ENCODE measurements around the gene AIPL1. TPM values are rescaled to one million over a fixed set of nuclear protein-coding genes. Genes with fewer than 3 reads are reported as not detected.

AIPL1 gene
- total and polyA plus RNA-seq, 9 donors, result 0.05 TPM; not detected in 8

DNA sequence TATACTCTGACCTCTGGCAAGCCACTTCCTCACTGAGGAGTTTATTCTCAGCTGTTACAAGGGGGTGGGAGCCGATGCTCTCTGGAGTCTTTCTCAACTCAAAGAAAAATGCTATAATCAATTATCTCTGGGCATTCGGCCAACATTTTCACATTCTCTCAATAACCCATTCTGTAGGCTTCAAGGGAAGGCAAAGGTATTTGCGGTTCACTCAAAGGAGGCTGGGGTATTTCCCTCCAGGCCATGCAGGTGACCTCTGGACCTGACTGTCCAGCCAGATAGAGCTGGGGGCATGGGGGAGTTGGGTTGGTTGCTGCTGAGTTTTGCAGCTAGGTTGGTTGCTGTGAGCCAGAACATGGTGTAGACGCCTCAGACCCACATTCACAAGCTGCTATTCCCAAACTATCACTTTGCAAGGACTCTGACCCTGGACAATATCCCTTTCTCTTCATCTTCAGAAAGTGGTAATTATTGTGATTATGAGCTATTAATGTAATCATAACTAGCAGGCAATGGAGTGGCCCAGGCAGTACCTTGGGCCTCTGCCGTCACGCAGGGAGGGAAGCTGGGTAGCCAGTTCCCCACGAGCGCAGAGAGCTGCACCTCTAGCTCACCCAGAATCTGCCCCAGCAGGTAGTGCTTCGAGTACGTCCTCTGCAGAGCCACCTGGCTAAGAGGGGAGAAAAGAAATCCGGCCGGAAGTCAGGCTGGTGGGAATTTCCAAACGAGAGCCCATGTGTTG, 42.1 kb downstream of the AIPL1 start:
- H3K27me3 ChIP-seq (ENCODE audit: control insufficient read depth, insufficient read depth, low read length), result peaks cover 5% of the 10 kb centered on the region
- no peaks in the 10 kb centered on the region for H3K4me1 ChIP-seq (ENCODE audit: control insufficient read depth, insufficient read depth, low read length)
- no peak overlapping the region for H3K4me3 ChIP-seq (ENCODE audit: low read length)
- H3K9me3 ChIP-seq (replicated peaks; ENCODE audit: control insufficient read depth, low read depth, low read length), result no peaks in the 10 kb centered on the region
- 53% methylated on average over 7 of the region's 13 CpGs for WGBS (ENCODE audit: insufficient coverage)
- H3K27ac ChIP-seq (ENCODE audit: low read length), result no peak overlapping the region
- no peaks in the 10 kb centered on the region for H3K36me3 ChIP-seq (ENCODE audit: control insufficient read depth, insufficient read depth, low read length)
- no peak for DNase-seq

- peaks cover 2% of the 10 kb centered on the region for H3K27me3 ChIP-seq (ENCODE audit: control insufficient read depth, insufficient read depth, low read length)
- no peak overlapping the region for H3K4me3 ChIP-seq (ENCODE audit: low read length)
- no peaks in the 10 kb centered on the region for H3K9me3 ChIP-seq (replicated peaks; ENCODE audit: control insufficient read depth, low read depth, low read length)
- no peaks in the 10 kb centered on the region for H3K36me3 ChIP-seq (ENCODE audit: control insufficient read depth, insufficient read depth, low read length)
- WGBS (ENCODE audit: insufficient coverage), result 86% methylated on average over 11 of the region's 11 CpGs
- no peak for DNase-seq
- H3K4me1 ChIP-seq (ENCODE audit: control insufficient read depth, insufficient read depth, low read length), result no peaks in the 10 kb centered on the region
- H3K27ac ChIP-seq (ENCODE audit: low read length), result no peak overlapping the region
Observed at GRCh38 chr17:6388416-6388815, 46.5 kb downstream of the AIPL1 start.

GRCh38 chr17:6387858-6388257, 47.1 kb downstream of the AIPL1 start:
- Histone ChIP-seq H3K27ac (ENCODE audit: low read length) (no peak overlapping the region), H3K4me3 (ENCODE audit: low read length) (no peak overlapping the region), H3K36me3 (ENCODE audit: control insufficient read depth, insufficient read depth, low read length) (no peaks in the 10 kb centered on the region), H3K27me3 (ENCODE audit: control insufficient read depth, insufficient read depth, low read length) (no peaks in the 10 kb centered on the region), H3K9me3 (replicated peaks; ENCODE audit: control insufficient read depth, low read depth, low read length) (no peaks in the 10 kb centered on the region), H3K4me1 (ENCODE audit: control insufficient read depth, insufficient read depth, low read length) (no peaks in the 10 kb centered on the region)
- WGBS (ENCODE audit: insufficient coverage), result 57% methylated on average over 8 of the region's 8 CpGs
- no peak for DNase-seq

GRCh38 chr17:6387442-6387841, 47.5 kb downstream of the AIPL1 start:
- Histone ChIP-seq H3K4me1 (ENCODE audit: control insufficient read depth, insufficient read depth, low read length) (no peaks in the 10 kb centered on the region), H3K36me3 (ENCODE audit: control insufficient read depth, insufficient read depth, low read length) (no peaks in the 10 kb centered on the region), H3K27me3 (ENCODE audit: control insufficient read depth, insufficient read depth, low read length) (no peaks in the 10 kb centered on the region), H3K27ac (ENCODE audit: low read length) (no peak overlapping the region), H3K4me3 (ENCODE audit: low read length) (no peak overlapping the region), H3K9me3 (replicated peaks; ENCODE audit: control insufficient read depth, low read depth, low read length) (no peaks in the 10 kb centered on the region)
- DNase-seq, result no peak
- 88% methylated on average over 4 of the region's 4 CpGs for WGBS (ENCODE audit: insufficient coverage)

DNA sequence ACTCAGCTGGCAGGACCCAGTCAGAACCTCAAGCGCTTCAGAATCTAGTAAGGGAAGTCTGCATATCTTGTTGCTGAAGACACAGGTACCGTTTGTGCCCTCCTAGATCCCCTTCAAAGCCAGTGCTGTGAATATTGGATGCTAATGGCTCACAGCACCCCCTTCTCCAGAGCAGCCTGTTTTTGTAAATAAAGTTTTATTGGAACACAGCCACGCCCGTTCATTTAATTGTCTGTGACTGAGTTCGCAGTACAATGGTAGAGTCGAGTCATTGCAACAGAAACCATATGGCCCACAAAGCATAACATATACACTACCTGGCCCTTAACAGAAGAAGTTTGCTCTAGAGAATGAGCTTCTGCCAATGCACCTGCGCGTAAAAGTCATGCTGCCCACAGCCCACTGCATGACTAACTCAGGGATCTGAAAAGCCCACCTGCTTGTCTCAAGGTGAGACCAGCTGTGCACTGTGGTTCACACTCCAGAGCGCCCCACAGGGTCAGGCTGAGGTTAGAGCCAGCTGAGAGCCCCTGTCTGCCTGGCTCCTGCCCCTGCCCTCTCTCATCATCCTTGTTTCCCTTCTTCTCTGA, 48.8 kb downstream of the AIPL1 start:
- Histone ChIP-seq H3K36me3 (ENCODE audit: control insufficient read depth, insufficient read depth, low read length) (no peaks in the 10 kb centered on the region), H3K4me3 (ENCODE audit: low read length) (no peak overlapping the region), H3K4me1 (ENCODE audit: control insufficient read depth, insufficient read depth, low read length) (no peaks in the 10 kb centered on the region), H3K9me3 (replicated peaks; ENCODE audit: control insufficient read depth, low read depth, low read length) (no peaks in the 10 kb centered on the region), H3K27ac (ENCODE audit: low read length) (no peak overlapping the region), H3K27me3 (ENCODE audit: control insufficient read depth, insufficient read depth, low read length) (no peaks in the 10 kb centered on the region)
- 87% methylated on average over 3 of the region's 9 CpGs for WGBS (ENCODE audit: insufficient coverage)
- no peak for DNase-seq

DNA sequence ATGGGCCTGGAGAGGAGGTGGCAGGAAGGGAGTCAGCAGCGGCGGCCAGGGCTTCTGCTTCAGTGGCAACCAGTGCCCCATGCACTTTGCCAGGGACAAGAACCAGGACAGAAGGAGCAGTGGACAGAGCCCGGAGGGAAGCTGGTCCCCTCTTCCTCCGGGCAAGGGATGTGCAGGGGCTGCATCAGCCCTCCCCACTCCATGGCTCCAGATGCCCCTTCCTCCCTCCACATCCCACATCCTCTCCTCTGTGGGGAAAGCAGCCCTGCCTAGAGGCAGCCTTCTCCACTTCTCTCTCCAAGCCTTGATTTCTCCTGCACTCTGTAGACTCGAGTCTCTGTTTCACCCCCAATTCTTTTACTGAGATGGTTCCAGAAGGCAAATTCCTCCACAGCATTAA, 50.4 kb downstream of the AIPL1 start:
- DNase-seq, result no peak
- H3K4me1 ChIP-seq (ENCODE audit: control insufficient read depth, insufficient read depth, low read length), result no peaks in the 10 kb centered on the region
- H3K27ac ChIP-seq (ENCODE audit: low read length), result no peak overlapping the region
- no peaks in the 10 kb centered on the region for H3K27me3 ChIP-seq (ENCODE audit: control insufficient read depth, insufficient read depth, low read length)
- no peaks in the 10 kb centered on the region for H3K36me3 ChIP-seq (ENCODE audit: control insufficient read depth, insufficient read depth, low read length)
- no peaks in the 10 kb centered on the region for H3K9me3 ChIP-seq (replicated peaks; ENCODE audit: control insufficient read depth, low read depth, low read length)
- WGBS (ENCODE audit: insufficient coverage), result 83% methylated on average over 4 of the region's 5 CpGs
- no peak overlapping the region for H3K4me3 ChIP-seq (ENCODE audit: low read length)

GRCh38 chr17:6381526-6382465, 53.1 kb downstream of the AIPL1 start:
- Histone ChIP-seq H3K36me3 (ENCODE audit: control insufficient read depth, insufficient read depth, low read length) (no peaks in the 10 kb centered on the region), H3K9me3 (replicated peaks; ENCODE audit: control insufficient read depth, low read depth, low read length) (no peaks in the 10 kb centered on the region), H3K27ac (ENCODE audit: low read length) (no peak overlapping the region), H3K4me3 (ENCODE audit: low read length) (no peak overlapping the region), H3K27me3 (ENCODE audit: control insufficient read depth, insufficient read depth, low read length) (no peaks in the 10 kb centered on the region), H3K4me1 (ENCODE audit: control insufficient read depth, insufficient read depth, low read length) (no peaks in the 10 kb centered on the region)
- no peak for DNase-seq
- 68% methylated on average over 10 of the region's 13 CpGs for WGBS (ENCODE audit: insufficient coverage)

GRCh38 chr17:6380915-6381438, 53.9 kb downstream of the AIPL1 start:
- Histone ChIP-seq H3K27me3 (ENCODE audit: control insufficient read depth, insufficient read depth, low read length) (no peaks in the 10 kb centered on the region), H3K36me3 (ENCODE audit: control insufficient read depth, insufficient read depth, low read length) (no peaks in the 10 kb centered on the region), H3K4me3 (ENCODE audit: low read length) (no peak overlapping the region), H3K27ac (ENCODE audit: low read length) (no peak overlapping the region), H3K4me1 (ENCODE audit: control insufficient read depth, insufficient read depth, low read length) (no peaks in the 10 kb centered on the region), H3K9me3 (replicated peaks; ENCODE audit: control insufficient read depth, low read depth, low read length) (no peaks in the 10 kb centered on the region)
- 80% methylated on average over 2 of the region's 6 CpGs for WGBS (ENCODE audit: insufficient coverage)
- DNase-seq, result no peak

DNA sequence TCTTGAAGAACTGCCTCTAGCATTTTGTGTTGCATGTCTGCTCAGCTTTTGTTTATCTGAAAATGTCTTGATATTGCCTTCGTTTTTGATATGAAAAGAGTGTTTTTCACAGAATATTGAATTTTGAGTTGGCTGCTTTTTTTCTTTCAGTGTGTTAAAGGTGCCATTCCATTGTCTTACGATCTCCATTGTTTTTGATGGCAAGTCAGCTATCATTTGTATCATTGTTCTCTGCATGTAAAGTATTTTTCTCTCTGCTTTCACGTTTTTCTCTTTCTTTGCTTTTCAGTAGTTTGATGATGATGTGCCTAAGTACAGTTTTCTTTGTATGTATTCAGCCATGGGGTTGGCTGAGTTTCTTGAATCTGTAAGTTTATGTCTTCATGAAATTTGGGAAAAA, 57.0 kb downstream of the AIPL1 start:
- no CpG with 5 or more reads among the region's 3 CpGs for WGBS (ENCODE audit: insufficient coverage)
- H3K4me3 ChIP-seq (ENCODE audit: low read length), result no peak overlapping the region
- no peaks in the 10 kb centered on the region for H3K27me3 ChIP-seq (ENCODE audit: control insufficient read depth, insufficient read depth, low read length)

GRCh38 chr17:6376931-6377361, 58.0 kb downstream of the AIPL1 start:
- Histone ChIP-seq H3K9me3 (replicated peaks; ENCODE audit: control insufficient read depth, low read depth, low read length) (no peaks in the 10 kb centered on the region), H3K27me3 (ENCODE audit: control insufficient read depth, insufficient read depth, low read length) (no peaks in the 10 kb centered on the region), H3K36me3 (ENCODE audit: control insufficient read depth, insufficient read depth, low read length) (no peaks in the 10 kb centered on the region), H3K27ac (ENCODE audit: low read length) (no peak overlapping the region), H3K4me1 (ENCODE audit: control insufficient read depth, insufficient read depth, low read length) (peaks cover 6% of the 10 kb centered on the region), H3K4me3 (ENCODE audit: low read length) (no peak overlapping the region)
- DNase-seq, result no peak
- WGBS (ENCODE audit: insufficient coverage), result 51% methylated on average over 9 of the region's 11 CpGs

More for the DNA sequence above, 57.0 kb downstream of the AIPL1 start:
- Histone ChIP-seq H3K36me3 (ENCODE audit: control insufficient read depth, insufficient read depth, low read length) (no peaks in the 10 kb centered on the region), H3K4me1 (ENCODE audit: control insufficient read depth, insufficient read depth, low read length) (peaks cover 6% of the 10 kb centered on the region), H3K9me3 (replicated peaks; ENCODE audit: control insufficient read depth, low read depth, low read length) (no peaks in the 10 kb centered on the region), H3K27ac (ENCODE audit: low read length) (no peak overlapping the region)
- no peak for DNase-seq

Measured in muscle of leg (tissue), 11 donors.